Hippocampal formation (tissue), 2 donors: ENCODE results near the gene BATF3.
A peak's percentile ranks its signal among the peaks of the same experiment; 100 is the strongest.

Source experiments
- DNase-seq, 2 donors: peaks; one replicate each; lab custom pipeline; 2025; lab: John Stamatoyannopoulos, UW

Gene BATF3

GRCh38 chr1:212684521-212685090 lies 15.0 kb downstream of the BATF3 start:
- no peak for DNase-seq

- no peak for DNase-seq
Observed at GRCh38 chr1:212684076-212684475, 15.6 kb downstream of the BATF3 start.

DNA sequence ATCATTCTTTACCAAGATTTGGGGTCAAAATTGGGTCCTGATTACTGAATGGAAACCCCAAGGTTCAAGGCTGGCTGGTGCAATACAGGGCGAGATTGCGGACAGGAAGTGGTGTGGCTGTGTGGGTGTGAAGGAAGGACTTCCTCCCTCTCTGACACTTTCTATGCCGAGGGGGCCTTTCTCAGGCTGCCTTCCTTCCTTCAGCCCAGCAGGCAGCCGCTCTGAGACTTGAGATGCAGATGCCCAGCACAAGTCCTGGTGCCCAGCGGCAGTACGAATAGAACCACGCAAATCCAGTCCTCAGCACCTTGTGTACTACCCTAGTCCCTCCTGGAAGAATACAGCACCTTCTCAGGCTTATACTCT lies 16.3 kb downstream of the BATF3 start:
- DNase-seq: no peak

DNA sequence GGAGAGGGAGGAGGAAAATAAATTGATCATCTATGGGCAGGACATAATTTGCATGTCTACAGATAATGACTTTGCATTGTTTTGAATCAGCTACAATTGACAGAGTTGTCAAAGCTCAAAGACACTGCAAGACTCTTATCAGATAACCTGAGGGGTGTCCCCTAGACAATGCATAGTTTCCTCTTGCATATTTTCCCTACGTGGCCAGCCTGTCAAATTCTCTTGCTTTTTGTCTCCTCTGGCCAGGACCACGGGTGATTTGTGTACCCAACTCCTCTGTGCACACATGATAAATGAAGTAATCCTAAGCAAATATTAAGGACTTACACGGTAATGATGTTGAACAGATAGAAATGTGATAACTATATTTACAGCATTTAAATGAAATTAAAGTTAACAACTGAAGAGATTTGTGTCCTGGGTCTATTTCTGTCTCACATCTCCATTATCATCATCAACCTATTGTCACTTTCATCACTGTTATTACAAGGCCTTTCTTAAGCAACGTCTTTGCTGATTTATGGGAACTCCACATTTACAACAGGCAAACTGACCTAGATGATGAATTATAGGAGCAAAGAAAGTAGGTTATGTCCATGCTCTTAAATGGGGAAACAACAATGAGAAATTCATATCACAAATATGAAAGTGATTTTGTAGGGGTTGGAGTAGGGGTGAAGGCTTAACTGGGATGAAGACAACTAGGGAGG lies 18.8 kb downstream of the BATF3 start:
- DNase-seq: no peak

DNA sequence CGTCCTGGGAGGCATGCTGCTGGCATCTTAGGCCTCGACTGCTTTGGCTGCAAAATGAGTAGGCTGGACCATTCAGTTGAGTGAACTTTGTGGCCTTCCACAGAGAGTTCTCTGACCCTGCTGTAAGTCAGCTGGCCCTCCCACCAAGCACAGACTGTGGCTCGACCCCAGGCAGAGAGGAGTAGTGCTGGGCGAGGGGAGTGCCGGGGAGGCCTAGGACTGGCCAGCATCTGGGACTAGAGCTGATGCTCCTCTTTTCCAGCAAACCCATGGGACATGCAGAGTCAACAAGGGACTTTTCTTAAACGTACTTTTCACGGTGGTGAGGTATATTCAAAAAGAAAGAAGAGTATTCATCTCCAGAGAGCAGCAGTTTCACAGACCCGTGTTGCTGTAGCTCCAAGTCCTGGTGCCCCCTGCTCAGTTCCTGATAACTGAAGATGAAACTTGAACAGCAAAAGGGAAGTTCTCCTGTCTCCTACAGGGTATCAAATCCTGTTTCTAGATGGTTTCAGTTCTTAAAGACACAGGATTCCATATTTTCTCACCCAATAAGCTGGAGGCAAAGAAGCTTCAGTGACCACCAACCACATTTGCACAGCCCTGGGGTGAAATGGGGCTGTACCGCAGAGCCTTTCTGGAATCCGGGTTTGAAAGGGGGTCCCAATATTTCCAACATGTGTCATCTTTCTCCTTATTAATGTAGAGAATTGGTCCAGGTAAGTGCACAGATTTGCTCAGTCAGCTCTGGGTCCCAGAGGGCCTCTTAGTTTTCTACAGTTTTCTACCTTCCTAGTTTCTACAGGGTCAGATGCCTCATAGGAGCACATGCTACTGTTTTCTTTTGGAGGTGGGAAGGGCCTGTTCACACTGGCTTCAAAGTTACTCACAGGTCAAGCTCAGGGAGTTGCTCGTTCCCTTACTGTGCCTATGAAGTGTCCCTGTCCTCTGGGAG lies 20.9 kb downstream of the BATF3 start:
- no peak for DNase-seq

DNA sequence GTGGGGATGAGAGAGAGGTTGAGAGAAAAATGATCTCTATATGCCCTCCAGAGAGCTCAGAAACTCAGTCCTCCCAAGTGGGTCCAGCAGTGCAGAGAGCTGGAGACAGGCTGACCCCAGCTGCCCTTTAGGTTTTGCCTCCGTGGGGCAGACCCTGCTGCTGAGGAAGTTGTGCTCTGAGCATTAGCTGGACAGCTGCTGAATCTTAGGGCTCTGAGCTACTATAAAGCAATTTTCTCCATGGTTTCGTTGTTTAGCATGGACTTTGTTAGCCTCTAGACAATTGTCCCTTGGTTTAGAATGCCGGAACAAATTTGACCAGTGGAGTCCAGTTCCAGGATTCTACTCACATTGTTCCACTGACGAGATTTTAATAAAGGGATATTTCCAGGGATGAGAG lies 22.1 kb downstream of the BATF3 start:
- no peak for DNase-seq

- DNase-seq: no peak
Observed at GRCh38 chr1:212677136-212677535, 22.5 kb downstream of the BATF3 start.

DNA sequence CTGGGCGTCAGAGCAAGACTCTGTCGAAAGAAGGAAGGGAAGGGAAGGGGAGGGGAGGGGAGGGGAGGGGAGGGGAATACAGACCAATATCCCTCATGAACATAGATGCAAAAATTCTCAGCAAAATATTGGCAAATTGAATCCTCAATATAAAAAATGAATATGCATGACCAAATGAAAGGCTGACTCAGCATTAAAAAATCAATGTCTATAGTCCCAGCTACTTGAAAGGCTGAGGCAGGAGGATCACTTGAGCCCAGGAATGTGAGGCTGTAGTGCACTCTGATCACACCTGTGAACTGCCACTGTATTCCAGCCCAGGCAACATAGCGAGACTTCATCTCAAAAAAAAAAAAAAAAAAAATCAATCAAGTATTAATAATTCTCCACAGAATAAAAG lies 24.0 kb downstream of the BATF3 start:
- no peak for DNase-seq

DNA sequence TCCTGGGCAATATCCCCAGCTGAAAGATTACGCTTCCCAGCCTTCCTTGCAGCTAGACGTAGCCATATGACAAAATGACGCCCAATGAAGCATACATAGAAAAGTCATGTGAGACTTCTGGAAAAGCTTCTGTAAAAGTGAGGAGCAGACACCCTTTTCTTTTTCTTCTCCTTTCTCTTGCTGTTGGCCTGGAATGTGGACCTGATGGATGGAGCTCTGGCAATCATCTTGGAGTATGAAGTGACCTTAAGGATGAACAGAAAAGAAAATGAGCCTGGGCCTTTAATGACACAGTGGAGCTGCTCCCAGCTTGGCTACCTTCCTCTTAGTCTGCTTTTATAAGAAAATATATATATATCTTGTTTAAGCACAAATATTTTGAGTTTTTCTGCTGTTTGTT lies 24.8 kb downstream of the BATF3 start:
- no peak for DNase-seq

DNA sequence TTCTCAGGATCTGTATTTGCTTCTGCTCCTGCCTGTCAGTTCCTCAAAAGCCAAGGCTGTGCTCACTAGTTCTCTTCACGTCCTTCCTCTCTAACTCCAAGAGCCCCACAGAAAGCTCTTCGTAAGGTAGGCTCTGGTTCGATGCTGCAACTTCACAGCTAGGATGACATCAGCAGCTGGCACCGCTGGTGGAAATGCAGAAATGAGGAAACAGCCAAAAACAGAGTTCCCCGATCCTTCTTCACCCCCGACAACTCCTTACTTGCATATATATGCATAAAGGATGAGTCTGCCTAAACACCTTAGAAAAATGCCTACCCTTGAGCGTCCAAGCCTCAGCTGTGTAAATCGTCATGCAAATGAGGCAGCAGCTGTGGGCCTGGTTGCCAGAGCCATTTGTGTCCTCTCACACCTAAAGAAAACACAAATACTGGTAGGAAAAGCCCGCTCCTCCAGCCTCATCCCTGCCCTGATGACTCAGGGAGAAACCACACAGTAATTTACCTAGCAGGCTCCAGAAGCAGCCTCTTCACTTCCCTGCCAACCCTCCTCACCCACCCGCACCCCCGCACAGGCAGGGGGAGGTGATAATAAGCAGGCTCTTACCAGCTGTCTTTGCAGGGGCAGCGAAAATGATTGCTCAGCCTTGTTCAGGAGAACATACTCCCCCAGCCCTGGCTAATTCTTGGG lies 28.2 kb downstream of the BATF3 start:
- DNase-seq: peak; percentile 41 to 53

DNA sequence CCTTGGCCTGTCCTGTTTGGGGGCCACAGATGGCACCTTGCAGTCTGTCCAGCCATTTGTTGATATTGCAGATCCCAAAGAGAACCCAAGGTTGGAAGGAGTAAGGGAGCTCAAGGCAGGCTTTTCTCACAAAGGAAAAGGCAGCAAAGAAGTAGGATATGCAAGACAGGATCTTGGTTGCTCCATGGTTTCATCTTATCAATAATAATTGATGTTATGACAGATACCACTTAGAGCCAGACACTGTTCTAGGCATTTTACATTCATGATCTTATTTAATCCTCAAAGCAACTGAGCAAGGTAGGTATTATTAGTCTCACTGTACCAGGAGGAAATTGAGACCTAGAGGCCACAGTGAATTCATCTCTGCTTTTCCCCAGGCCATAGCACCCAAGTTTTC lies 28.8 kb downstream of the BATF3 start:
- DNase-seq: no peak

GRCh38 chr1:212670301-212670700 lies 29.3 kb downstream of the BATF3 start:
- no peak for DNase-seq

- DNase-seq: no peak
Observed at GRCh38 chr1:212669600-212669999, 30.0 kb downstream of the BATF3 start.

- DNase-seq: no peak
Observed at GRCh38 chr1:212669102-212669501, 30.5 kb downstream of the BATF3 start.

GRCh38 chr1:212668477-212668876 lies 31.2 kb downstream of the BATF3 start:
- no peak for DNase-seq

DNA sequence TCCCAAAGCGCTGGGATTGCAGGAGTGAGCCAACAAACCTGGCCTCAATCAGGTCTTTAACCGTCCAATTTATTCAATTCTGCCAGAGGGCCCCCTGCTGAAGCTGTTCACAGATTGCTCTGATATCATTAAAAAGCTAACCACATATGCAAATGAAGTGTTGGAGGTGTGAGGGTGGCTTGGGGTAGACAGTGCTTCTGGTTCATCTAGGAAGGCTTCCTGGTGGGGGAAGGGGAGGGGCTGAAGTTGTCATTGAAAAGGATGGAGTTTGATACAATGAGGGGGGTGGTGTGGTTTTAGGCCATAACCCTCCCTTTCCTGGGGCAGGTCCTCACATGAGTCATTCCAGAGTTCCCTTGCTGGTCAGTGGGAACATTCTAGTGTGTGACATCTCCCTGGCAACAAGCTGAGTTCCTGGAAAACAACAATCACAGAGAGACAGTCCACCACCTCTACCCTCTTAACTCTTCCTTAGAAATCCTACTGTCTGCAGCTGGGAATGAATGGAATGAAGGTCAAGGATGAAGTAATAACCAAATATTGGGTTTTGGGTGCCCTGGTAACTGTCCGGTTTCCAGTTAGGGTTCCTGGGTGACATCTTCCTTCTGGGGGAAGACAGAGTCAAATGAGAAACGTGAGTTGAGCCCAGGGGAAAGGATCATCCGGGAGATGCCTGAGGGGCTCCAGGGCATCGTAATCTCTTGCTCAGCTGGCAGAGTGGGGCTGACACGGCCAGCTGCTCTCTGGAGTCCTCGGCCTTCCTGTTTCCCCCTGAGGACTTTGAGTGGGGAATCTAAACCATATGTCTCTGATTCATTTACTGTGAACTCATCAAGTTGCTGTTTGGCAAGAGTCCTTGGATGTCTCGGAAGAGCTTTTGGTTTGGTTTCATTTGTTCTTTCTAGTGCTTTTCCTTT lies 32.2 kb downstream of the BATF3 start:
- DNase-seq: peak in 1 of 2 donors; percentile 7

DNA sequence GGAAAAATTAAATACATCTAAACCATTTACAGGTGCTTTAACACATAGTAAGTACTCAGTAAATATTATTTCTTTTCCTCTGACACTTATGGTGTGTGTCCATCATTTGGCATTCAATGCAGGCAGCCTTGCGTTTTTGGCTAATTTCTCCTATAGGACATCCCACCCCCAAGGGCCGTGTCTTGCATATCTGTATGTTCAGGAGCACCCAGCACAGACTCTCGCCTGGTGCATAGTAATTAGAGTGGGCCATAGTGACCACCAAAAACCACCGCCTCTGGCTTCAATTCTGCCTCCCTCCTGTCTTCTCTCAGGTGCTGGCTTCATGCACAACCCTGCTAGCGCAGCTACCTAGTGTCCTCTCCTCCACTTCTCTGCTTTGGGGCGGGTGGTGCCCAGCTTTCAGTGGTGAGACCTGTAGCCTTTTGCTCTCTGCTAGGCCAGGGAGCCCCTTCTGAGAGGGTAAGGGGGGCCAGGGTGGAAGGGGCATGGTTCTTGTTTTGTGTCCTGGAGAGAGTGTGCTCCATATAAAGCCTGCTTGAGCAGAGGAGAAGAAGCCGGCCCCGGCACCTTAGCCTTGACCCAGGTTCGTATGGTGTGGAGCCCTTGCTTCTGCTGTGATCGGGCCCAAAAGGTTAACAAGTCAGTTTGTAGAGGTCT lies 33.4 kb downstream of the BATF3 start:
- DNase-seq: no peak

DNA sequence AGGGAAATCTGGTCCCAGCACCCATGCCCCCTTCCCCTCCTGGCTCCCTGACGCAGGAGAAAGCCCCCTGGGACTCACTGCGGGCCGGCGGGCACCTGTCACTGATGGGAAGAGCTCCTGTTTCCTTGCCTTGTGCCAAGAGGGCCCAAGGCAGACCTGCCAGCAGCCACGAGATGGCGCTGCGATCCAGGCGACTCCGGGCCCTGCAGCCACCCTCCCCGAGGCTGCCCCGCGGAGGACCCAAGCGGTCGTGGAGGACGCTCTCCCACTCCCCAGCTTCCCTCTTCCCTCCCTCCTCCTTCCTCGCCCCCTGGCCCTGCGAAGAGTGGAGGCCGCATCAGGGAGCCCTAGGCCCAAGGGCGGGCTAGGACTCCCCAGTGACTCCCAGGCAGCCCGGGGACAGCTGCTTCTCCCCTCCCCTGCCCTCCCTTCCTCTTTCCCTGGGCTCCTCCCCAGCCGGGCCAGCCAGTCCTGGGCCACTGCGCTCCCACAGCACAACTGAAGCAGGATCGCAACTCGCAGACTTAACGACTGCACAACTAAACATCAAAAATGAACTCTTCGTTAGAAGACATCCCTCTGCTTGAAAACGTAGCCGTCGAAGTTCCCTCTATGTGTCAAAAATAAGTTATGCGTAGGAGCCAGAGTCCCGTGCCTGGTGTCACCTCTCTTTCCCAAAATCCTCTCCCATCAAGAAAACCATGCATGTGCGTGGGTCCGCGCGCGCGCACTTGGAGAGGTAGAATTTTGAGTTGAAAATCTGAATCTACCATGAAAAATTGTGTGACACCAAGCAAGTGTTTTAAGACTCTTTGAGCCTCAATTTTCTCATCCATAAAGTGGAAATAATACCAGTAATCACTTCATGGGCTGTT lies 34.2 kb downstream of the BATF3 start:
- peak; percentile 70 to 84 for DNase-seq

- no peak for DNase-seq
Observed at GRCh38 chr1:212664409-212665199, 35.0 kb downstream of the BATF3 start.
